OCI-LY3 (cell line): ENCODE data around the gene REEP6.

Experiments used
- H2AFZ ChIP-seq: fragments of 200-600, 300-600 bp; shearing (Covaris generic); 2 replicates; pipeline ENCODE4 v1.6.0; 2014; ENCODE audit warnings: antibody characterized with exemption, low read depth, low read length
- H3K27ac ChIP-seq: fragments of 200-600, 300-600 bp; sonication (generic); 2 replicates; pipeline ENCODE4 v1.5.1; 2014; ENCODE audit warnings: mild to moderate bottlenecking, low read length, moderate library complexity, mixed read lengths
- H3K27me3 ChIP-seq: fragments of 200-600, 300-600 bp; sonication (generic); 2 replicates; pipeline ENCODE4 v1.6.1; 2014; ENCODE audit warnings: low read depth, low read length, mixed read lengths
- H3K36me3 ChIP-seq: fragments of 200-600, 300-600 bp; sonication (generic); replicated peaks from 2 replicates; pipeline ENCODE3; 2014; ENCODE audit warnings: low read depth, low read length, mixed read lengths
- H3K4me1 ChIP-seq: fragments of 300-600, 200-600 bp; sonication (generic); 2 replicates; pipeline ENCODE4 v1.6.1; 2014; ENCODE audit warnings: low read length, mixed read lengths
- H3K4me2 ChIP-seq: fragments of 200-600, 300-600 bp; sonication (generic); 2 replicates; pipeline ENCODE4 v1.6.1; 2014; ENCODE audit warnings: low read length, mixed read lengths
- H3K4me3 ChIP-seq: fragments of 300-600, 200-600 bp; sonication (generic); 2 replicates; pipeline ENCODE4 v1.5.1; 2014; ENCODE audit warnings: antibody characterized with exemption, mild to moderate bottlenecking, low read length, moderate library complexity
- H3K79me2 ChIP-seq: fragments of 300-600, 200-600 bp; shearing (Covaris generic); 2 replicates; pipeline ENCODE4 v1.6.1; 2014; ENCODE audit warnings: mild to moderate bottlenecking, low read length, mixed read lengths
- H3K9ac ChIP-seq: fragments of 300-600, 200-600 bp; shearing (Covaris generic); 2 replicates; pipeline ENCODE4 v1.6.0; 2014; ENCODE audit warnings: mild to moderate bottlenecking, low read length, moderate library complexity
- H3K9me3 ChIP-seq: fragments of 200-600, 300-600 bp; shearing (Covaris generic); 2 replicates; pipeline ENCODE4 v1.6.1; 2014; ENCODE audit warnings: low read length, mixed read lengths; ENCODE audit not compliant: insufficient read depth
- H4K20me1 ChIP-seq: fragments of 200-600, 300-600 bp; sonication (generic); 2 replicates; pipeline ENCODE4 v1.6.1; 2016; ENCODE audit warnings: low read length, mixed read lengths; ENCODE audit not compliant: insufficient read depth
- EZH2phosphoT487 ChIP-seq: fragments of 200-600 bp; shearing (Covaris generic); IDR thresholded peaks from 2 replicates; pipeline ENCODE4 v1.6.1; 2018; ENCODE audit warnings: antibody characterized with exemption, mixed run types, low read depth
- TF ChIP-seq, protein P1 (sequence below): fragments of 200-600, 300-600 bp; sonication (generic); IDR thresholded peaks from 2 replicates; pipeline ENCODE4 v1.5.1; 2014; ENCODE audit warnings: antibody characterized with exemption, low read length, low read depth

Gene REEP6

GRCh38 chr19:1486720-1487575, 4.0 kb upstream of the REEP6 start:
- Histone ChIP-seq H3K9ac (no peak overlapping the region), H3K36me3 (no peaks in the 10 kb centered on the region), H2AFZ (no peak overlapping the region), H3K9me3 (no peaks in the 10 kb centered on the region), H4K20me1 (no peaks in the 10 kb centered on the region), H3K4me1 (no peaks in the 10 kb centered on the region), H3K27me3 (no peaks in the 10 kb centered on the region), H3K79me2 (no peaks in the 10 kb centered on the region), H3K4me3 (no peak overlapping the region), H3K4me2 (no peak overlapping the region), H3K27ac (no peak overlapping the region)
- TF ChIP-seq, protein P1, sequence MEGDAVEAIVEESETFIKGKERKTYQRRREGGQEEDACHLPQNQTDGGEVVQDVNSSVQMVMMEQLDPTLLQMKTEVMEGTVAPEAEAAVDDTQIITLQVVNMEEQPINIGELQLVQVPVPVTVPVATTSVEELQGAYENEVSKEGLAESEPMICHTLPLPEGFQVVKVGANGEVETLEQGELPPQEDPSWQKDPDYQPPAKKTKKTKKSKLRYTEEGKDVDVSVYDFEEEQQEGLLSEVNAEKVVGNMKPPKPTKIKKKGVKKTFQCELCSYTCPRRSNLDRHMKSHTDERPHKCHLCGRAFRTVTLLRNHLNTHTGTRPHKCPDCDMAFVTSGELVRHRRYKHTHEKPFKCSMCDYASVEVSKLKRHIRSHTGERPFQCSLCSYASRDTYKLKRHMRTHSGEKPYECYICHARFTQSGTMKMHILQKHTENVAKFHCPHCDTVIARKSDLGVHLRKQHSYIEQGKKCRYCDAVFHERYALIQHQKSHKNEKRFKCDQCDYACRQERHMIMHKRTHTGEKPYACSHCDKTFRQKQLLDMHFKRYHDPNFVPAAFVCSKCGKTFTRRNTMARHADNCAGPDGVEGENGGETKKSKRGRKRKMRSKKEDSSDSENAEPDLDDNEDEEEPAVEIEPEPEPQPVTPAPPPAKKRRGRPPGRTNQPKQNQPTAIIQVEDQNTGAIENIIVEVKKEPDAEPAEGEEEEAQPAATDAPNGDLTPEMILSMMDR, result no peak
- no peak for TF ChIP-seq EZH2phosphoT487

DNA sequence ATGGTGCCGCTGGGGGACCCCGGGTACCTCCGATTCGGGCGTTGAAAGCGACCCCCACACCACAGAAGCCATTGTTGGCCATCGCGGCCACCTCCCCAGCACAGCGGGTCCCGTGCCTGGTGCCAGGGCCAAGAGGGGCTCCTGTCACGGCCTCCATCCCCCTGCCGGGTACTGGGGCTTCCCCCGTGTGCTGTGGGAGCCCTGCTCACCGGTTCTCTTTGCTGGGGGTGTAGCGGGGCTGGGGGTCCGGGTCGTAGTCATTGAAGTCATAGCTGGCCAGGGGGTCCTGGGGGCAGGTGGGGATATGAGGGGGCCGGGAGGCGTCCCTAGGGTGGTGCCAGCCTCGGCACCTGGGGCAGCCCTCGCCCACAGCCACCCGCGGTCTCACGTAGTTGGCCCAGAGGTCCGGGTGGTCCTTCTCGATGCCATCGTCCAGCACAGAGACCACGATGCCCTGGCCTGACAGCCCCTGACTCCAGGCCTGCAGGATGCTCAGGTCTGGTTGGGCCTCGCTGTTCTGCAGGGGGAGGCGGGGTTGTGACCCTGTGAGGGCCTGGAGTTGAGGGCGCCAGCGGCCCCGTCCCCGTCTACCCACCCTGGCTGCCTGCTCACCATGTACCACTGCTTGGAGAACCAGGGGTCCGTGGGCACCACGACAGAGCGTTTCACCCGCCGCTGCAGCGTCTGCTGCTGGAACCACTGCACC, 3.3 kb upstream of the REEP6 start:
- Histone ChIP-seq H3K4me1 (no peaks in the 10 kb centered on the region), H4K20me1 (no peaks in the 10 kb centered on the region), H3K9ac (no peak overlapping the region), H3K36me3 (no peaks in the 10 kb centered on the region), H3K4me3 (no peak overlapping the region), H3K4me2 (no peak overlapping the region), H3K9me3 (no peaks in the 10 kb centered on the region), H3K27me3 (no peaks in the 10 kb centered on the region), H2AFZ (no peak overlapping the region), H3K79me2 (no peaks in the 10 kb centered on the region), H3K27ac (no peak overlapping the region)
- no peak for TF ChIP-seq EZH2phosphoT487
- TF ChIP-seq, protein P1, result no peak

- no peak overlapping the region for H3K9ac ChIP-seq
- H3K27ac ChIP-seq, result no peak overlapping the region
- H2AFZ ChIP-seq, result no peak overlapping the region
- H3K36me3 ChIP-seq, result no peaks in the 10 kb centered on the region
- no peaks in the 10 kb centered on the region for H3K9me3 ChIP-seq
- H3K4me1 ChIP-seq, result no peaks in the 10 kb centered on the region
- H3K4me3 ChIP-seq, result no peak overlapping the region
- TF ChIP-seq EZH2phosphoT487, result no peak
- TF ChIP-seq, protein P1, result no peak
- no peak overlapping the region for H3K4me2 ChIP-seq
- H4K20me1 ChIP-seq, result no peaks in the 10 kb centered on the region
- no peaks in the 10 kb centered on the region for H3K27me3 ChIP-seq
- H3K79me2 ChIP-seq, result no peaks in the 10 kb centered on the region
These were observed 2.7 kb upstream of the REEP6 start for GRCh38 chr19:1488282-1488601.

DNA sequence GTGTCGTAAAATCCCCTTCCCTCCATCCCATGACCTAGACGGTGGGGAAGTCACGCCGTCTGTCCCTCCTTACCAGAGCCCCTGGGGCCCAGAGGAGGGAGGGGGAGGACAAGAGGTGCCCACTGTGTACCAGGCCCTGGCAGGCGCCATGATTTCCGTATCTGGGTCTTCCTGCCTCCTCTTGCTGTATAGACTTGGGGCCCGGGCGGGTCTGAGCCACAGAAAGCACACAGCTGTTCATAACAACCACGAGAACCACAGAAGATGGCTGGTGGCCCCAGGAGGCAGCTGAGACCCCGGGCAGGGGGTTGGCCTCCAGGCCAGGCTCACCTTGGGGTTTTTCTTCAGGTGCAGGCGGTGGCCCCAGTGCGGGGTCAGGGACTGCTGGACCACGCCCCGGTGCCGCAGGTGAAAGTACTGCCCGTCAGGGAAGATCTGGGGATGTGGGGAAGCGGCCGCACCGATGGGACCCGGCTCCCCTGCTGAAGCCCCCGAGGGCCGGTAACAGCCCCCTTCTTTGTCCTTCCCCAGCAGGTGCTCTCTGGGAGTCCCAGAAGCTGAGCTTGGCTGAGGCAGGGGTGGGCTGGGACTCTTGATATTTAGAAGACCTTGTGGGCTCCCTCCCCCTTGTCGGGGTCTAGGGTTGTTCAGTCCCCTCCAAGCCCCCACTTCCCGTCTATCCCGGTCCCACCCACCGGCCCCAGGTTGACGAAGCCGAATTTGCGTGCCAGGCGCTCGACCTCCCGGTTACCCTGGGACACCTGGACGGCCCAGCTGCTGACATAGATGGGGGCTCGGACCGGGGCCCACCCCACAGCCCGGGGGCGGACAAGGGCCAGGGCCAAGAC, 1.3 kb upstream of the REEP6 start:
- Histone ChIP-seq H3K27ac (no peak overlapping the region), H3K27me3 (no peaks in the 10 kb centered on the region), H3K9ac (no peak overlapping the region), H3K9me3 (no peaks in the 10 kb centered on the region), H4K20me1 (no peaks in the 10 kb centered on the region), H3K36me3 (no peaks in the 10 kb centered on the region), H3K4me1 (no peaks in the 10 kb centered on the region), H3K79me2 (no peaks in the 10 kb centered on the region), H3K4me2 (no peak overlapping the region), H3K4me3 (no peak overlapping the region), H2AFZ (no peak overlapping the region)
- TF ChIP-seq EZH2phosphoT487, result no peak
- TF ChIP-seq, protein P1, result no peak
